Measurements from ENCODE around the gene SH2D6. TPM values are rescaled to one million over a fixed set of nuclear protein-coding genes. Genes with fewer than 3 reads are reported as not detected.

Gene SH2D6
- total and polyA plus RNA-seq, 9 of the 15 experiments (the other 6 are each of a cell fraction or from before 2014, with no cell fraction given): 0.07 to 0.76 (median 0.33) TPM; not detected in 2

DNA sequence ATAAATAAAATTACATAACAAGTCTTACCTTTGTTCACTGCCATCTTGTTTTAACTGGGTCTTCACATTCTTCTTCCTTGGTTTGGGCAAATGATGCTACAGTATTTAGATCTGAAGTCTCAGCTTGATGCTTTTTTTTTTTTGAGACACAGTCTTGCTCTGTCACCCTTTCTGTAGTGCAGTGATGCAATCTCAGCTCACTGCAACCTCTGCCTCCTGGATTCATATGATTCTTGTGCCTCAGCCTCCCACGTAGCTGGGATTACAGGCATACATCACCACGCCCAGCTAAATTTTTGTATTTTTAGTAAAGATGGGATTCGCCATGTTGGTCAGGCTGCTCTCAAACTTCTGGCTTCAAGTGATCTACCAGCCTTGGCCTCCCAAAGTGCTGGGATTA, 67.3 kb downstream of the SH2D6 start (continued):
- no peak for TF ChIP-seq PML (IDR thresholded peaks at IDR 0.05; ENCODE audit: low read length)
- TF ChIP-seq LEF1 (IDR thresholded peaks at IDR 0.05): no peak
- TF ChIP-seq ZNF384 (IDR thresholded peaks at IDR 0.05; ENCODE audit: low read depth, low read length): peak; percentile 68

Small RNAs within 50 kb of the gene (small RNA-seq; reads per million reads assigned to genes)
- not detected for gene AC062037.2
- not detected for gene RF00019
- not detected for gene RN7SL251P

Other genes starting within 250 kb of the SH2D6 start
Only the 7 nearest of the 13 such genes appear.
- 35.9 and 40.7 TPM in 2 replicates for gene TGOLN2, start 90.7 kb upstream of the SH2D6 start, total RNA-seq (2014; rRNA removed)
- 28.3 and 32.1 TPM in 2 replicates for gene TGOLN2, start 90.7 kb upstream of the SH2D6 start, total RNA-seq (2014; rRNA removed; fragmentation: Illumina TruSeq; extraction: Trizol)
- 30.7 and 31.9 TPM in 2 replicates for gene TGOLN2, start 90.7 kb upstream of the SH2D6 start, total RNA-seq (2015; rRNA removed; fragmentation: Illumina TruSeq; extraction: Trizol)
- 47.4 and 48.0 TPM in 2 replicates for gene TGOLN2, start 90.7 kb upstream of the SH2D6 start, total RNA-seq (2021)
- 38.9 and 61.7 TPM in 2 replicates for gene TGOLN2, start 90.7 kb upstream of the SH2D6 start, polyA plus RNA-seq (2011; rRNA removed)
- 60.5 and 66.5 TPM in 2 replicates for gene TGOLN2, start 90.7 kb upstream of the SH2D6 start, polyA plus RNA-seq (2014; fragmentation: Illumina TruSeq; extraction: Trizol)
- 10 to 100 TPM; 13.0 to 18.0 TPM for gene TGOLN2, start 90.7 kb upstream of the SH2D6 start, polyA plus RNA-seq (2014; fragmentation: Nextera tagmentation; extraction: Ambion mirVana)
- 52.1 and 53.1 TPM in 2 replicates for gene TGOLN2, start 90.7 kb upstream of the SH2D6 start, polyA plus RNA-seq (2014; rRNA removed)
- gene RETSAT, start 64.2 kb upstream of the SH2D6 start, total RNA-seq (2014; rRNA removed): 12.3 and 15.6 TPM in 2 replicates
- gene RETSAT, start 64.2 kb upstream of the SH2D6 start, total RNA-seq (2014; rRNA removed; fragmentation: Illumina TruSeq; extraction: Trizol): 13.2 and 14.4 TPM in 2 replicates
- gene RETSAT, start 64.2 kb upstream of the SH2D6 start, total RNA-seq (2015; rRNA removed; fragmentation: Illumina TruSeq; extraction: Trizol): 17.9 and 20.0 TPM in 2 replicates
- 19.5 and 20.1 TPM in 2 replicates for gene RETSAT, start 64.2 kb upstream of the SH2D6 start, total RNA-seq (2021)
- gene RETSAT, start 64.2 kb upstream of the SH2D6 start, polyA plus RNA-seq (2011; rRNA removed): 16.8 and 18.3 TPM in 2 replicates
- gene RETSAT, start 64.2 kb upstream of the SH2D6 start, polyA plus RNA-seq (2014; fragmentation: Illumina TruSeq; extraction: Trizol): 18.7 and 21.6 TPM in 2 replicates
- 1 to 10 TPM; 1.9 to 5.6 TPM for gene RETSAT, start 64.2 kb upstream of the SH2D6 start, polyA plus RNA-seq (2014; fragmentation: Nextera tagmentation; extraction: Ambion mirVana)
- gene RETSAT, start 64.2 kb upstream of the SH2D6 start, polyA plus RNA-seq (2014; rRNA removed): 13.8 and 16.5 TPM in 2 replicates
- gene ELMOD3, start 63.9 kb upstream of the SH2D6 start, total RNA-seq (2014; rRNA removed): 6.2 and 9.8 TPM in 2 replicates
- gene ELMOD3, start 63.9 kb upstream of the SH2D6 start, total RNA-seq (2014; rRNA removed; fragmentation: Illumina TruSeq; extraction: Trizol): 10.5 and 11.6 TPM in 2 replicates
- gene ELMOD3, start 63.9 kb upstream of the SH2D6 start, total RNA-seq (2015; rRNA removed; fragmentation: Illumina TruSeq; extraction: Trizol): 12.4 and 14.5 TPM in 2 replicates
- gene ELMOD3, start 63.9 kb upstream of the SH2D6 start, total RNA-seq (2021): 7.8 and 9.2 TPM in 2 replicates
- 14.5 and 18.7 TPM in 2 replicates for gene ELMOD3, start 63.9 kb upstream of the SH2D6 start, polyA plus RNA-seq (2011; rRNA removed)
- 11.1 and 14.3 TPM in 2 replicates for gene ELMOD3, start 63.9 kb upstream of the SH2D6 start, polyA plus RNA-seq (2014; fragmentation: Illumina TruSeq; extraction: Trizol)
- 1 to 10 TPM; 2.7 to 6.4 TPM for gene ELMOD3, start 63.9 kb upstream of the SH2D6 start, polyA plus RNA-seq (2014; fragmentation: Nextera tagmentation; extraction: Ambion mirVana)
- gene ELMOD3, start 63.9 kb upstream of the SH2D6 start, polyA plus RNA-seq (2014; rRNA removed): 14.5 and 14.6 TPM in 2 replicates
- 59.5 and 80.5 TPM in 2 replicates for gene CAPG, start 8.3 kb upstream of the SH2D6 start, total RNA-seq (2014; rRNA removed)
- 18.9 and 25.3 TPM in 2 replicates for gene CAPG, start 8.3 kb upstream of the SH2D6 start, total RNA-seq (2014; rRNA removed; fragmentation: Illumina TruSeq; extraction: Trizol)
- gene CAPG, start 8.3 kb upstream of the SH2D6 start, total RNA-seq (2015; rRNA removed; fragmentation: Illumina TruSeq; extraction: Trizol): 82.9 and 85.5 TPM in 2 replicates
- 56.0 and 59.5 TPM in 2 replicates for gene CAPG, start 8.3 kb upstream of the SH2D6 start, total RNA-seq (2021)
- 64.7 and 70.7 TPM in 2 replicates for gene CAPG, start 8.3 kb upstream of the SH2D6 start, polyA plus RNA-seq (2011; rRNA removed)
- gene CAPG, start 8.3 kb upstream of the SH2D6 start, polyA plus RNA-seq (2014; fragmentation: Illumina TruSeq; extraction: Trizol): 39.4 and 48.0 TPM in 2 replicates
- gene CAPG, start 8.3 kb upstream of the SH2D6 start, polyA plus RNA-seq (2014; fragmentation: Nextera tagmentation; extraction: Ambion mirVana): 10 to 100 TPM; 10.6 to 21.7 TPM
- gene CAPG, start 8.3 kb upstream of the SH2D6 start, polyA plus RNA-seq (2014; rRNA removed): 83.4 and 90.4 TPM in 2 replicates
- gene MAT2A, start 120.5 kb downstream of the SH2D6 start, total RNA-seq (2014; rRNA removed): 176 and 192 TPM in 2 replicates
- gene MAT2A, start 120.5 kb downstream of the SH2D6 start, total RNA-seq (2014; rRNA removed; fragmentation: Illumina TruSeq; extraction: Trizol): 236 and 242 TPM in 2 replicates
- 215 and 240 TPM in 2 replicates for gene MAT2A, start 120.5 kb downstream of the SH2D6 start, total RNA-seq (2015; rRNA removed; fragmentation: Illumina TruSeq; extraction: Trizol)
- gene MAT2A, start 120.5 kb downstream of the SH2D6 start, total RNA-seq (2021): 376 and 394 TPM in 2 replicates
- 606 and 1,027 TPM in 2 replicates for gene MAT2A, start 120.5 kb downstream of the SH2D6 start, polyA plus RNA-seq (2011; rRNA removed)
- gene MAT2A, start 120.5 kb downstream of the SH2D6 start, polyA plus RNA-seq (2014; fragmentation: Illumina TruSeq; extraction: Trizol): 324 and 385 TPM in 2 replicates
- gene MAT2A, start 120.5 kb downstream of the SH2D6 start, polyA plus RNA-seq (2014; fragmentation: Nextera tagmentation; extraction: Ambion mirVana): 100 to 1,000 TPM; 130 to 197 TPM
- gene MAT2A, start 120.5 kb downstream of the SH2D6 start, polyA plus RNA-seq (2014; rRNA removed): 582 and 610 TPM in 2 replicates
- gene GGCX, start 142.8 kb downstream of the SH2D6 start, total RNA-seq (2014; rRNA removed): 14.4 and 18.5 TPM in 2 replicates
- 23.9 and 24.2 TPM in 2 replicates for gene GGCX, start 142.8 kb downstream of the SH2D6 start, total RNA-seq (2014; rRNA removed; fragmentation: Illumina TruSeq; extraction: Trizol)
- gene GGCX, start 142.8 kb downstream of the SH2D6 start, total RNA-seq (2015; rRNA removed; fragmentation: Illumina TruSeq; extraction: Trizol): 19.7 and 21.2 TPM in 2 replicates
- 28.1 and 28.4 TPM in 2 replicates for gene GGCX, start 142.8 kb downstream of the SH2D6 start, total RNA-seq (2021)
- gene GGCX, start 142.8 kb downstream of the SH2D6 start, polyA plus RNA-seq (2011; rRNA removed): 12.5 and 29.2 TPM in 2 replicates
- 22.7 and 23.4 TPM in 2 replicates for gene GGCX, start 142.8 kb downstream of the SH2D6 start, polyA plus RNA-seq (2014; fragmentation: Illumina TruSeq; extraction: Trizol)
- 10 to 100 TPM; 46.7 to 47.1 TPM for gene GGCX, start 142.8 kb downstream of the SH2D6 start, polyA plus RNA-seq (2014; fragmentation: Nextera tagmentation; extraction: Ambion mirVana)
- gene GGCX, start 142.8 kb downstream of the SH2D6 start, polyA plus RNA-seq (2014; rRNA removed): 29.6 and 31.0 TPM in 2 replicates
- 146 and 183 TPM in 2 replicates for gene VAMP8, start 158.9 kb downstream of the SH2D6 start, total RNA-seq (2014; rRNA removed)
- gene VAMP8, start 158.9 kb downstream of the SH2D6 start, total RNA-seq (2014; rRNA removed; fragmentation: Illumina TruSeq; extraction: Trizol): 107 and 129 TPM in 2 replicates
- gene VAMP8, start 158.9 kb downstream of the SH2D6 start, total RNA-seq (2015; rRNA removed; fragmentation: Illumina TruSeq; extraction: Trizol): 96.4 and 109 TPM in 2 replicates
- gene VAMP8, start 158.9 kb downstream of the SH2D6 start, total RNA-seq (2021): 140 and 149 TPM in 2 replicates
- gene VAMP8, start 158.9 kb downstream of the SH2D6 start, polyA plus RNA-seq (2011; rRNA removed): 184 and 340 TPM in 2 replicates
- gene VAMP8, start 158.9 kb downstream of the SH2D6 start, polyA plus RNA-seq (2014; fragmentation: Illumina TruSeq; extraction: Trizol): 301 and 302 TPM in 2 replicates
- gene VAMP8, start 158.9 kb downstream of the SH2D6 start, polyA plus RNA-seq (2014; fragmentation: Nextera tagmentation; extraction: Ambion mirVana): 100 to 1,000 TPM; 566 to 571 TPM
- 248 and 255 TPM in 2 replicates for gene VAMP8, start 158.9 kb downstream of the SH2D6 start, polyA plus RNA-seq (2014; rRNA removed)

Data from K562 (cell line).